ENCODE measurements around the gene ARHGAP45. TPM values are rescaled to one million over a fixed set of nuclear protein-coding genes. Genes with fewer than 3 reads are reported as not detected.

The ARHGAP45 gene
- polyA plus RNA-seq, 2 donors, result 8.9 to 17.7 TPM

DNA sequence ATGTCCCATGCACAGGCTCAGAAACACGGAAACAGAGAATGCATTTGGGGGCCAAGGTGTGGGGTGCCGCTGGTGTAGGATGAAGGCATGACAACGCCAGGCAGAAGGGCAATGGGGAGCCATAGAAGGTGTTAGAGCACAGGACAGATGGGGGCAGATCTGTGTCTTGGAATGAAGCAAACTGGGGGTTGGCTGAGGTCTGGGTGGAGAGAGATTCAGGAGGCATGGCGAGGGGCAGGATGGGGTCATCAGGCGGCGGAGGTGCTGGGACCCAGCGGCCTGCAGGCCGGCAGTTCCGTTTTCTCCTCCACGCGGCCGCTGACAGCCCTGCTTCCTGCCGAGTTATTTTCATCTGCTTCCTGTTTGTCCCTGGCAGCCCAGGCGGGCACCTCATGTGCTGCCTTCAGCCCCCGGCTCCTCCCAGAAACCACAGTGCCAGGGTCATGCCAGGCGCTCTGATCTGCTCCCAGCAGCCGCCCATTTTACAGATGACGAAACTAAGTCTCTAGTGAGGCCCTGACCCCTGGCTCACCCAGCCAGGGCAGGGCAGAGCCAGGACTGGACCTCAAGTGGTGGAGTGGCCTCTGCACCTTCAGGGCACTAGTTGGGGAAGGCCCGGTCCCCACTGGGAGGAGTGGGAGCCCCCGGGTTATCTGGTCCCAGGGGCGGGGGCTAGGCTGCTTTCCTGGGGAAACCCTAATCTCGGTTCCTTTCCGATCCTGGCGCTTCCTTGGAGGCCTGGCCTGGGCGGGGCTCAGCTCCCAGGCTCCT lies 2.2 kb downstream of the ARHGAP45 start:
- Histone ChIP-seq H3K4me1 (ENCODE audit: control insufficient read depth in 2 of 2, insufficient read depth in 2 of 2, low read length in 1 of 2) (peaks cover 8 to 10% of the 10 kb centered on the region in 2 donors), H3K4me3 (ENCODE audit: low read depth in 1 of 2, low read length in 2 of 2) (peak overlapping the region; percentile 7 to 37), H3K27ac (ENCODE audit: low read depth in 2 of 2, low read length in 1 of 2) (peak overlapping the region in 1 of 2 donors; percentile 40), H3K36me3 (ENCODE audit: control insufficient read depth in 2 of 2, insufficient read depth in 2 of 2, low read length in 1 of 2) (peaks cover 0 to 9% of the 10 kb centered on the region in 2 donors), H3K9me3 (ENCODE audit: control insufficient read depth in 2 of 2, insufficient read depth in 1 of 2, low read depth in 1 of 2, low read length in 1 of 2) (no peaks in the 10 kb centered on the region), H3K27me3 (ENCODE audit: control insufficient read depth in 1 of 2, insufficient read depth in 2 of 2, low read length in 2 of 2) (peaks cover 0 to 5% of the 10 kb centered on the region in 2 donors)
- WGBS, 2 donors, result 44 to 45% methylated on average over 25 of the region's 25 CpGs

DNA sequence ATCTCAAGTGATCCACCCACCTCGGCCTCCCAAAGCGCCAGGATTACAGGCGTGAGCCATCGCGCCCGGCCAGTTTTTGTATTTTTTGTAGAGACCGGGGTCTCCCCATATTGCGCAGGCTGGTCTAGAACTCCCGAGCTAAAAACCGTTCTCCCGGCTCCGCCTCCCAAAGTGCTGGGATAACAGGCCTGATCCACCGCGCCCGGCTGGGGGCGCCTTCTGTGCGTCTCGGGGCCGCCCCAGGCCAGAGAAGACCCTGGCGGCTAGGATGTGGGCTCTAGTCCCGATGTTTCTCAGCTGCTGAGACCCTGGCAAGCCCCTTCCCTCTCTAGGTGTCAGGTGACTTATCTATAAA lies 3.6 kb downstream of the ARHGAP45 start:
- peaks cover 8 to 11% of the 10 kb centered on the region in 2 donors for H3K4me1 ChIP-seq (ENCODE audit: control insufficient read depth in 2 of 2, insufficient read depth in 2 of 2, low read length in 1 of 2)
- H3K9me3 ChIP-seq (ENCODE audit: control insufficient read depth in 2 of 2, insufficient read depth in 1 of 2, low read depth in 1 of 2, low read length in 1 of 2), result no peaks in the 10 kb centered on the region
- 24 to 26% methylated on average over 21 of the region's 21 CpGs for WGBS, 2 donors
- H3K27ac ChIP-seq (ENCODE audit: low read depth in 2 of 2, low read length in 1 of 2), result no peak overlapping the region
- peaks cover 0 to 5% of the 10 kb centered on the region in 2 donors for H3K27me3 ChIP-seq (ENCODE audit: control insufficient read depth in 1 of 2, insufficient read depth in 2 of 2, low read length in 2 of 2)
- H3K4me3 ChIP-seq (ENCODE audit: low read depth in 1 of 2, low read length in 2 of 2), result no peak overlapping the region
- H3K36me3 ChIP-seq (ENCODE audit: control insufficient read depth in 2 of 2, insufficient read depth in 2 of 2, low read length in 1 of 2), result peaks cover 0 to 9% of the 10 kb centered on the region in 2 donors

DNA sequence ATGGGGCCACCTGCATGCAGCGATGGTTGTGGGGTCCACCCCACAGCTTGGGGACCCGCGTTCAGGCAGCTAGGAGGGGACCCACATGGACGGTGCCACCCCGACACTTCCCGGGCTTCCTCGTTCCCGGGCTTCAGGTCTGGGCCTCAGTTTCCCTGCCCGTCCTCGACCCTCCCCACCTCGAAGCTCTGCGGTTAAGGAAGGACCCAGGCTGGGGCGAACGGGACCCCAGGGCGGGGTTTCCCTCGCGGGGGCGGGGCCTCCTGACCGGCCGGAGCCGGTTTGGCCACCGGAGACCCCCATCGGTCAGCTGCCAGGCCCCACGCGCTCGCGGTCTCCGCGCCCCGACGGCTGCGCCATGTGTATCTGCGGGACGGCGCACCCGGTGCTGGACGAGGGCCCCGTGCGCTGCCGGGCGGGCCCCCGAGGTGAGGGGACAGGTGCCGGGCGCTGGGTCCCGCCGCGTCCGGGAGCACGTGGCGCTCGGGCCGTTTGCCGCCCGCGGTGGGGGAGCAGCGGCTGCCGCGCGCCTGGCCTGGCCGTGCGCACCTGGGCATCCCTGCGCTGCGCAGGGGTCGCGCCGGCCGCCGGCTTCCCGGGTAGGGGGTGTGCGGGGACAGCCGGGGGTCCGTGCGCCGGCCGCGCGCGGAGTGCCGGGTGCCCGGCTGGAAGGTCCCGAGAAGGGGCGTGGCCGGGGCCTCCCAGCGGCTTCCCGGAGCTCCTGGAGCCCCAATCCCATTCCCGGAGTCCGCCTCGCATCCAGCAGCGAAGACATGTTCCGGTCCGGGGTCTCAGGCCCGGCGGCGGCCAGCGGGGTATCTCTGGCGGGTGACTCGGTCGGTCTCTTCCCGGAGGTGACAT lies 4.2 kb downstream of the ARHGAP45 start:
- H3K9me3 ChIP-seq (ENCODE audit: control insufficient read depth in 2 of 2, insufficient read depth in 1 of 2, low read depth in 1 of 2, low read length in 1 of 2), result no peaks in the 10 kb centered on the region
- peaks cover 8 to 11% of the 10 kb centered on the region in 2 donors for H3K4me1 ChIP-seq (ENCODE audit: control insufficient read depth in 2 of 2, insufficient read depth in 2 of 2, low read length in 1 of 2)
- H3K27me3 ChIP-seq (ENCODE audit: control insufficient read depth in 1 of 2, insufficient read depth in 2 of 2, low read length in 2 of 2), result peaks cover 0 to 5% of the 10 kb centered on the region in 2 donors
- H3K4me3 ChIP-seq (ENCODE audit: low read depth in 1 of 2, low read length in 2 of 2), result peak overlapping the region in 1 of 2 donors; percentile 12
- H3K36me3 ChIP-seq (ENCODE audit: control insufficient read depth in 2 of 2, insufficient read depth in 2 of 2, low read length in 1 of 2), result peaks cover 0 to 9% of the 10 kb centered on the region in 2 donors
- no peak overlapping the region for H3K27ac ChIP-seq (ENCODE audit: low read depth in 2 of 2, low read length in 1 of 2)
- WGBS, 2 donors, result 19 to 23% methylated on average over 79 to 99 of the region's 99 CpGs

DNA sequence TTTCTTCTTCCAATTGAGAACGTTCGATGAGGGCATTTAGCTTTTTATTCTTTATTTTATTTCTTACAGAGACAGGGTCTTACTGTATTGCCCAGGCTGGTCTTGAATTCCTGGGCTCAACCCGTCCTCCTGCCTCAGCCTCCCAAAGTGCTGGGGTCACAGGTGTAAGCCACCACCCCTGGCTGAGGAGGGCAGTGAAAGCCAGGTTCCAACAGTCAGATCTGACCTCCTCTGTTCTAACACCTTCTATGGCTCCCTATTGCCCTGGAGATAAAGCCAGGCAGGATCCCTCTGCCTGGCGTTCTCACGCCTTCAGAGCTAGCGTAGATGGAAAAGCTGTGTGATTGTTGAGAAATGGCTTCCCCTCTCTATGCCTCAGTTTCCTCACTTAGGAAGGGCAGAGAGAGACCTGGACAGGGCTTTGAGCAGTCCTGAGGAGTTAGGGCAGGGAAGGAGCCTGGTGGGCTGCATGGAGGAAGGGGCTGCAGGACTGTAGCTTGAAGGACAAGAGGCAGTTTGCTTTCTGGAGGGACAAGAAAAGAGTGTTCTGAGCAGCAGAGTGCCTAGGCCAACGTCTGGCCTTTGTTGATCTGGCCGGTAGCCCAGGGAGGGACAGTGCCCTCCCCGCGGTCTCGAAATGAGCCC lies 5.5 kb downstream of the ARHGAP45 start:
- H3K4me3 ChIP-seq (ENCODE audit: low read depth in 1 of 2, low read length in 2 of 2), result no peak overlapping the region
- H3K9me3 ChIP-seq (ENCODE audit: control insufficient read depth in 2 of 2, insufficient read depth in 1 of 2, low read depth in 1 of 2, low read length in 1 of 2), result no peaks in the 10 kb centered on the region
- 82% methylated on average over 11 of the region's 11 CpGs for WGBS, 2 donors
- peaks cover 0 to 9% of the 10 kb centered on the region in 2 donors for H3K36me3 ChIP-seq (ENCODE audit: control insufficient read depth in 2 of 2, insufficient read depth in 2 of 2, low read length in 1 of 2)
- H3K27ac ChIP-seq (ENCODE audit: low read depth in 2 of 2, low read length in 1 of 2), result no peak overlapping the region
- peaks cover 4 to 5% of the 10 kb centered on the region in 2 donors for H3K4me1 ChIP-seq (ENCODE audit: control insufficient read depth in 2 of 2, insufficient read depth in 2 of 2, low read length in 1 of 2)
- peaks cover 0 to 1% of the 10 kb centered on the region in 2 donors for H3K27me3 ChIP-seq (ENCODE audit: control insufficient read depth in 1 of 2, insufficient read depth in 2 of 2, low read length in 2 of 2)

DNA sequence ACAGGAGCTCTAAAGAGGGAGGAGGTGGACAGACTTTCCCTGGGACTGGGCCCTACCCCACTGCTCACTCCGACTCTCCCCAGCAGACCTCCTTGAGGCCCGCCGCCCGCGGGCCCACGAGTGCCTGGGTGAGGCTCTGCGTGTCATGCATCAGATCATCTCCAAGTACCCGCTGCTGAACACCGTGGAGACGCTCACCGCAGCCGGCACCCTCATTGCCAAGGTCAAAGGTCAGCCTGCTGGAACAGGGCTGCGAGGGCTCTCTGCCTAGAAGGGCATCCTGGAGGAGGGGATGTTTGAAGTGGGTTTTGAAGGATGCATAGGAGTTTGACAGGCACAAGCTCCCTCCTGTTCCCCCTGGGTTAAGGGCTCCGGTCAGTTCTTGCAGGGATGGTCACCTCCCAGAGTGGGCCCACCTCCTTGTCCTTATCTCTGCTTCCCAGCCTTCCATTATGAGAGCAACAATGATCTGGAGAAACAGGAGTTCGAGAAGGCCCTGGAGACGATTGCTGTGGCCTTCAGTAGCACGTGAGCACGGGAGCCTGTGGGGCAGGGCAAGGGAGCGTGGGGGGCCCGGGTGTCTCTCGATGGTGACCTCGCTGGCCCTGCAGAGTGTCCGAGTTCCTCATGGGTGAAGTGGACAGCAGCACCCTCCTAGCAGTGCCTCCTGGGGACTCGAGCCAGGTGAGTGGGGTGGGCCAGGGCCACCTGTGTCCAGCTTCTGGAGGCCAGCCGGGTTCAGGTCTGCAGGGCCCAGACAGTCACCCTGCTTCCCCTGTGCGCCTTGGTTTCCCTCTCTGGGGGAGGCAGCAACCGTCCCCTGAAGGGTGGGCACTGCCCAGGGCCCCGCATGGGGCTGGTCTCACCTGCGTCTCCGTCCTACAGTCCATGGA lies 6.3 kb downstream of the ARHGAP45 start:
- WGBS, 2 donors, result 83 to 87% methylated on average over 30 of the region's 30 CpGs
- no peaks in the 10 kb centered on the region for H3K27me3 ChIP-seq (ENCODE audit: control insufficient read depth in 1 of 2, insufficient read depth in 2 of 2, low read length in 2 of 2)

DNA sequence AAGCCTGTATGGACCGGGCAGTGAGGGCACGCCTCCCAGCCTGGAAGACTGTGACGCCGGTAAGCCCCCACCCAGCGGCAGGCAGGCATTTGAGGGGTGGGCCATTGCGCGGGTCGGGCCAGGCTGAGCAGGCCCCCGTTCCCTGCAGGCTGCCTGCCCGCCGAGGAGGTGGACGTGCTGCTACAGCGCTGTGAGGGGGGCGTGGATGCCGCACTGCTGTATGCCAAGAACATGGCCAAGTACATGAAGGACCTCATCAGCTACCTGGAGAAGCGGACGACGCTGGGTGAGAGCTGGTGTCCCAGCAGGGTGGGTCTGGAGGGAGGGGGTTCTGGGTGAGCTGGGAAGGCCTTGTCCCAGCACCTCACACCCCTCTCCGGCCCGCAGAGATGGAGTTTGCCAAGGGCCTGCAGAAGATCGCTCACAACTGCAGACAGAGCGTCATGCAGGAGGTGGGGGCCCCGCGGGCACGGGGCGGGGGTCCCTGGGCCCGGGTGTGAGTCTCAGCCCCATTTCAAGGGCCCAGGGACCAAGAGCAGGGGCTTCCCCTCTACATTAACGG lies 7.1 kb downstream of the ARHGAP45 start:
- Histone ChIP-seq H3K36me3 (ENCODE audit: control insufficient read depth in 2 of 2, insufficient read depth in 2 of 2, low read length in 1 of 2) (peaks cover 0 to 9% of the 10 kb centered on the region in 2 donors), H3K4me3 (ENCODE audit: low read depth in 1 of 2, low read length in 2 of 2) (no peak overlapping the region), H3K27me3 (ENCODE audit: control insufficient read depth in 1 of 2, insufficient read depth in 2 of 2, low read length in 2 of 2) (no peaks in the 10 kb centered on the region), H3K27ac (ENCODE audit: low read depth in 2 of 2, low read length in 1 of 2) (no peak overlapping the region), H3K4me1 (ENCODE audit: control insufficient read depth in 2 of 2, insufficient read depth in 2 of 2, low read length in 1 of 2) (peaks cover 4 to 8% of the 10 kb centered on the region in 2 donors), H3K9me3 (ENCODE audit: control insufficient read depth in 2 of 2, insufficient read depth in 1 of 2, low read depth in 1 of 2, low read length in 1 of 2) (no peaks in the 10 kb centered on the region)
- 68 to 73% methylated on average over 27 to 28 of the region's 28 CpGs for WGBS, 2 donors

More for the DNA sequence above, 6.3 kb downstream of the ARHGAP45 start:
- no peak overlapping the region for H3K27ac ChIP-seq (ENCODE audit: low read depth in 2 of 2, low read length in 1 of 2)
- H3K36me3 ChIP-seq (ENCODE audit: control insufficient read depth in 2 of 2, insufficient read depth in 2 of 2, low read length in 1 of 2), result peaks cover 0 to 9% of the 10 kb centered on the region in 2 donors
- H3K4me3 ChIP-seq (ENCODE audit: low read depth in 1 of 2, low read length in 2 of 2), result no peak overlapping the region
- H3K9me3 ChIP-seq (ENCODE audit: control insufficient read depth in 2 of 2, insufficient read depth in 1 of 2, low read depth in 1 of 2, low read length in 1 of 2), result no peaks in the 10 kb centered on the region
- peaks cover 4 to 8% of the 10 kb centered on the region in 2 donors for H3K4me1 ChIP-seq (ENCODE audit: control insufficient read depth in 2 of 2, insufficient read depth in 2 of 2, low read length in 1 of 2)

DNA sequence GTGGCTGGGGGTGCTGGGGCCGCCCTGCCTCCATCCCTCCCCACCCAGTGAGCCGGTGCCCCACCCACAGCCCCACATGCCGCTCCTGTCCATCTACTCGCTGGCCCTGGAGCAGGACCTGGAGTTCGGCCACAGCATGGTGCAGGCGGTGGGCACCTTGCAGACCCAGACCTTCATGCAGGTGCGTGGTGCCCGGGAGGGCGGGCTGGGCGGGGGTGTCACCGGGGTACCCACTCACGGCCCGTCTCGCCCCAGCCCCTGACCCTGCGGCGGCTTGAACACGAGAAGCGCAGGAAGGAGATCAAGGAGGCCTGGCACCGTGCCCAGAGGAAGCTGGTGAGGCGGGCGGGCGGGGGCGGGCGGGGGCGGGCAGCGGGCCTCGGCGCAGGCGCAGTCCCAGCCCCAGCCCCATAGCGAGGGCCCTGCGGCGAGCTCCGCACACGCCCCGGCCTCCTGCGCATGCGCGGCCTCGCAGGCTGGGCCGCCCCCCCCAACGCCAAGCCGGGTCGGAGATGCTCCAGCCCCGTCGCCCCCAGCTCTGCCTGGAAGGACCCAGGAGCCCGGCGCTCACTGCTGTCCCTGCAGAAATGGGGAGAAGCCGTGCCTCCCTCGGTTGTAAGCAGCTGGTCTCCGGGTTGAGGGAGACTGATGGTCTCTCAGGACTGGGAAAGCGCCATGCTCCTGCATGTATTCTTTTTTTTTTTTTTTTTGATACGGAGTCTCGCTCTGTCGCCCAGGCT lies 7.7 kb downstream of the ARHGAP45 start:
- no peaks in the 10 kb centered on the region for H3K9me3 ChIP-seq (ENCODE audit: control insufficient read depth in 2 of 2, insufficient read depth in 1 of 2, low read depth in 1 of 2, low read length in 1 of 2)
- H3K27ac ChIP-seq (ENCODE audit: low read depth in 2 of 2, low read length in 1 of 2), result no peak overlapping the region
- no peak overlapping the region for H3K4me3 ChIP-seq (ENCODE audit: low read depth in 1 of 2, low read length in 2 of 2)
- peaks cover 4 to 8% of the 10 kb centered on the region in 2 donors for H3K4me1 ChIP-seq (ENCODE audit: control insufficient read depth in 2 of 2, insufficient read depth in 2 of 2, low read length in 1 of 2)
- H3K36me3 ChIP-seq (ENCODE audit: control insufficient read depth in 2 of 2, insufficient read depth in 2 of 2, low read length in 1 of 2), result peaks cover 0 to 9% of the 10 kb centered on the region in 2 donors
- no peaks in the 10 kb centered on the region for H3K27me3 ChIP-seq (ENCODE audit: control insufficient read depth in 1 of 2, insufficient read depth in 2 of 2, low read length in 2 of 2)
- WGBS, 2 donors, result 36 to 43% methylated on average over 33 to 54 of the region's 54 CpGs

DNA sequence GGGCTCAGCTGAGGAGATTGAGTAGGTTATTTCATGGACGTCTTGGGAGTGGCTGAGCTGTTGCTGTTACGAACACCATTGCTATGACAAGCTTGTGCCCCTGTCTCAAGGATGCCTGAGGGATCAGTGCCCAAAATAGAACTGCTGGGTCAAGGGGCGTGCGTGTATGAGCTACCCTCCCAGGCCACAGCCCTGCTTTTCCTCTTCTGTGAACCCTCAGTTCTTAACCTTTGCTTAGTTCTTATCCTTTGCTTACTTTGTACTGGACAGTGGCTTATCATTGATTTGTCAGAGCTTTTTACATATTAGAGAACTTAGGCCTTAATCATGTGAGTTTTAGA lies 9.0 kb downstream of the ARHGAP45 start:
- Histone ChIP-seq H3K4me1 (ENCODE audit: control insufficient read depth in 2 of 2, insufficient read depth in 2 of 2, low read length in 1 of 2) (peaks cover 2 to 5% of the 10 kb centered on the region in 2 donors), H3K27ac (ENCODE audit: low read depth in 2 of 2, low read length in 1 of 2) (no peak overlapping the region), H3K27me3 (ENCODE audit: control insufficient read depth in 1 of 2, insufficient read depth in 2 of 2, low read length in 2 of 2) (no peaks in the 10 kb centered on the region), H3K4me3 (ENCODE audit: low read depth in 1 of 2, low read length in 2 of 2) (no peak overlapping the region), H3K36me3 (ENCODE audit: control insufficient read depth in 2 of 2, insufficient read depth in 2 of 2, low read length in 1 of 2) (peaks cover 0 to 9% of the 10 kb centered on the region in 2 donors), H3K9me3 (ENCODE audit: control insufficient read depth in 2 of 2, insufficient read depth in 1 of 2, low read depth in 1 of 2, low read length in 1 of 2) (no peaks in the 10 kb centered on the region)
- WGBS, 2 donors, result 70 to 80% methylated on average over 4 of the region's 4 CpGs

Data from esophagus (tissue), 2 donors.